H1 (cell line): ENCODE measurements around the gene ASH1L. TPM values are rescaled to one million over a fixed set of nuclear protein-coding genes. Genes with fewer than 3 reads are reported as not detected.

Experiments
- CTCF ChIA-PET: fragments of 300-600 bp; sonication (Branson Sonifier 250); formaldehyde crosslinking; loops from one replicate; lab custom pipeline; 2021; ENCODE audit not compliant: partially characterized antibody; lab: Charles Lee
- POLR2A ChIA-PET: fragments of 300-600 bp; sonication (Branson Sonifier 250); formaldehyde crosslinking; loops from one replicate; lab custom pipeline; 2021; ENCODE audit warnings: inconsistent platforms; ENCODE audit not compliant: partially characterized antibody; lab: Charles Lee
- DNase-seq, 2 experiments: peaks; one replicate each; pipeline versions ENCODE4 v3.0.0 to v3.0.0-alpha.2; 2010 to 2022; ENCODE audit warnings: low spot score in 2 of 2, low read depth in 1 of 2, mixed read lengths in 1 of 2
- FAIRE-seq: peaks from 2 replicates; lab custom pipeline; 2011; peaks lifted over from hg19 to GRCh38; lab: Jason Lieb, UNC
- H2AFZ ChIP-seq: 2 replicates; pipeline ENCODE4 v1.8.1; 2012; ENCODE audit warnings: low read length, inconsistent platforms
- H2AK5ac ChIP-seq: 2 replicates; pipeline ENCODE4 v1.6.1; 2013; ENCODE audit warnings: low read depth, low read length
- H2BK120ac ChIP-seq: replicated peaks from 2 replicates; pipeline ENCODE3; 2013; ENCODE audit warnings: low read depth, low read length, inconsistent platforms
- H2BK12ac ChIP-seq: 2 replicates; pipeline ENCODE4 v1.6.1; 2013; ENCODE audit warnings: low read depth, low read length
- H2BK15ac ChIP-seq: 2 replicates; pipeline ENCODE4 v1.6.1; 2013; ENCODE audit warnings: low read length
- H2BK20ac ChIP-seq: 2 replicates; pipeline ENCODE4 v1.6.1; 2013; ENCODE audit warnings: low read length
- H2BK5ac ChIP-seq: 2 replicates; pipeline ENCODE4 v1.6.1; 2013; ENCODE audit warnings: low read depth, low read length
- H3K14ac ChIP-seq: 2 replicates; pipeline ENCODE4 v1.6.1; 2013; ENCODE audit warnings: inconsistent platforms; ENCODE audit not compliant: insufficient read length
- H3K18ac ChIP-seq: 2 replicates; pipeline ENCODE4 v1.6.1; 2013; ENCODE audit warnings: low read length; ENCODE audit errors: extremely low read depth
- H3K23ac ChIP-seq: 2 replicates; pipeline ENCODE4 v1.6.1; 2013; ENCODE audit warnings: inconsistent platforms; ENCODE audit not compliant: insufficient read length
- H3K23me2 ChIP-seq: 2 replicates; pipeline ENCODE4 v1.6.1; 2013; ENCODE audit warnings: low read depth, low read length
- H3K27ac ChIP-seq: 2 replicates; pipeline ENCODE4 v1.6.1; 2011; ENCODE audit warnings: low read depth, low read length, inconsistent platforms
- H3K27me3 ChIP-seq, 4 experiments: replicated peaks in 1 of 4; 1 replicate in 1 of 4; 2 replicates in 3 of 4; pipeline versions ENCODE4 v1.6.1 to v1.8.1; 2011 to 2013; ENCODE audit warnings: low read length in 3 of 4, mild to moderate bottlenecking in 3 of 4, inconsistent platforms in 2 of 4, mixed read lengths in 2 of 4, moderate library complexity in 1 of 4; ENCODE audit not compliant: control insufficient read depth in 3 of 4, insufficient read depth in 3 of 4; ENCODE audit errors: extremely low read depth in 1 of 4
- H3K36me3 ChIP-seq, 4 experiments: 2 replicates each; pipeline versions ENCODE4 v1.6.1 to v1.8.1; 2011 to 2013; ENCODE audit warnings: mild to moderate bottlenecking in 4 of 4, low read length in 3 of 4, moderate library complexity in 2 of 4, control low read depth in 1 of 4, inconsistent platforms in 1 of 4; ENCODE audit not compliant: insufficient read depth in 4 of 4, control insufficient read depth in 2 of 4
- H3K4ac ChIP-seq: replicated peaks from 2 replicates; pipeline ENCODE3; 2013; ENCODE audit warnings: low read length, low read depth, mixed read lengths, inconsistent platforms; ENCODE audit not compliant: insufficient read length
- H3K4me1 ChIP-seq, 4 experiments: replicated peaks in 1 of 4; 1 replicate in 1 of 4; 2 replicates in 3 of 4; pipeline versions ENCODE4 v1.6.1 to v1.8.1; 2011 to 2013; ENCODE audit warnings: low read length in 3 of 4, inconsistent platforms in 2 of 4, mixed read lengths in 1 of 4; ENCODE audit not compliant: insufficient read depth in 4 of 4, control insufficient read depth in 3 of 4
- H3K4me2 ChIP-seq, 2 experiments: 2 replicates each; pipeline versions ENCODE4 v1.6.1 to v1.8.1; 2011 to 2013; ENCODE audit warnings: low read depth in 2 of 2, low read length in 2 of 2, control low read depth in 1 of 2, inconsistent platforms in 1 of 2, mild to moderate bottlenecking in 1 of 2; ENCODE audit not compliant: insufficient read depth in 1 of 2
- H3K4me3 ChIP-seq, 4 experiments: fragments of 200-600, 300-600 bp in 1 of 4; sonication (generic), shearing (Covaris generic), sonication (Bioruptor Twin) in 1 of 4; 2 replicates each; pipeline versions ENCODE4 v1.5.1 to v1.8.1; 2011 to 2016; ENCODE audit warnings: low read length in 4 of 4, low read depth in 3 of 4, control low read depth in 2 of 4, inconsistent platforms in 2 of 4, mild to moderate bottlenecking in 2 of 4, mixed read lengths in 1 of 4, moderate library complexity in 1 of 4; ENCODE audit not compliant: insufficient read depth in 2 of 4; ENCODE audit errors: extremely low read depth in 1 of 4
- H3K56ac ChIP-seq: replicated peaks from 2 replicates; pipeline ENCODE3; 2013; ENCODE audit warnings: low read depth, mild to moderate bottlenecking, mixed read lengths, low read length, inconsistent platforms; ENCODE audit not compliant: insufficient read length
- H3K79me1 ChIP-seq: 2 replicates; pipeline ENCODE4 v1.6.1; 2013; ENCODE audit warnings: low read depth, low read length, control low read depth
- H3K79me2 ChIP-seq, 2 experiments: 2 replicates each; pipeline versions ENCODE4 v1.6.1 to v1.8.1; 2012 to 2013; ENCODE audit warnings: low read length in 2 of 2, mild to moderate bottlenecking in 2 of 2, inconsistent platforms in 1 of 2; ENCODE audit not compliant: insufficient read depth in 2 of 2, control insufficient read depth in 1 of 2
- H3K9ac ChIP-seq, 4 experiments: replicated peaks in 1 of 4; 1 replicate in 1 of 4; 2 replicates in 3 of 4; pipeline versions ENCODE4 v1.6.1 to v1.8.1; 2011 to 2013; ENCODE audit warnings: low read depth in 3 of 4, low read length in 3 of 4, control low read depth in 2 of 4, mild to moderate bottlenecking in 2 of 4, moderate library complexity in 2 of 4, inconsistent platforms in 1 of 4; ENCODE audit errors: extremely low read depth in 1 of 4
- H3K9me3 ChIP-seq, 2 experiments: 2 replicates each; pipeline versions ENCODE4 v1.6.1 to v1.8.1; 2012 to 2013; ENCODE audit warnings: mild to moderate bottlenecking in 2 of 2, moderate library complexity in 2 of 2, control low read depth in 1 of 2, inconsistent platforms in 1 of 2, low read depth in 1 of 2, low read length in 1 of 2, mixed read lengths in 1 of 2; ENCODE audit not compliant: insufficient read depth in 2 of 2
- H4K20me1 ChIP-seq, 2 experiments: replicated peaks in 1 of 2; 2 replicates each; pipeline versions ENCODE3 to v1.8.1; 2011 to 2013; ENCODE audit warnings: inconsistent platforms in 2 of 2, low read length in 2 of 2, mild to moderate bottlenecking in 1 of 2; ENCODE audit not compliant: insufficient read depth in 2 of 2, control insufficient read depth in 1 of 2
- H4K5ac ChIP-seq: 2 replicates; pipeline ENCODE4 v1.6.1; 2013; ENCODE audit warnings: low read length, low read depth, mixed read lengths, inconsistent platforms; ENCODE audit not compliant: insufficient read length
- H4K8ac ChIP-seq: 2 replicates; pipeline ENCODE4 v1.8.0; 2013; ENCODE audit warnings: mild to moderate bottlenecking, moderate library complexity, low read length, inconsistent platforms; ENCODE audit not compliant: insufficient read depth; ENCODE audit errors: extremely low read depth
- H4K91ac ChIP-seq: replicated peaks from 2 replicates; pipeline ENCODE3; 2013; ENCODE audit warnings: low read length, mixed read lengths, inconsistent platforms; ENCODE audit not compliant: insufficient read length
- BACH1 ChIP-seq: IDR thresholded peaks from 2 replicates; pipeline ENCODE4 v1.6.1; 2012; ENCODE audit warnings: low read length, improper control_type of control experiment
- BRCA1 ChIP-seq: IDR thresholded peaks from 2 replicates; pipeline ENCODE4 v1.6.1; 2012; ENCODE audit warnings: low read depth, low read length, improper control_type of control experiment
- FOSL1 ChIP-seq: IDR thresholded peaks from 2 replicates; pipeline ENCODE4 v1.6.1; 2011; ENCODE audit warnings: mild to moderate bottlenecking, low read depth, low read length, moderate library complexity; ENCODE audit not compliant: insufficient read depth
- HDAC6 ChIP-seq: IDR thresholded peaks from one replicate; pipeline ENCODE4 v1.7.1; 2012; ENCODE audit warnings: low read depth, mild to moderate bottlenecking, inconsistent platforms, low read length, moderate library complexity
- RFX5 ChIP-seq: IDR thresholded peaks from 2 replicates; pipeline ENCODE4 v1.6.1; 2011; ENCODE audit warnings: low read depth, low read length, improper control_type of control experiment, borderline replicate concordance
- RNF2 ChIP-seq: fragments of 200-900, 300-1000 bp; sonication (generic); IDR thresholded peaks from 2 replicates; pipeline ENCODE4 v1.7.1; 2016; ENCODE audit warnings: borderline replicate concordance, low read depth, mild to moderate bottlenecking, antibody characterized with exemption, low read length; ENCODE audit not compliant: poor library complexity, severe bottlenecking; ENCODE audit errors: missing control alignments
- RXRA ChIP-seq: IDR thresholded peaks from 2 replicates; pipeline ENCODE4 v1.6.1; 2011; ENCODE audit warnings: low read depth, mild to moderate bottlenecking, low read length, moderate library complexity; ENCODE audit not compliant: insufficient read depth
- SIRT6 ChIP-seq: IDR thresholded peaks from one replicate; pipeline ENCODE4 v1.7.1; 2012; ENCODE audit warnings: low read length, inconsistent platforms
- SRF ChIP-seq: IDR thresholded peaks from 2 replicates; pipeline ENCODE4 v1.6.1; 2011; ENCODE audit warnings: mild to moderate bottlenecking, low read depth, low read length, moderate library complexity
- TCF12 ChIP-seq: IDR thresholded peaks from 2 replicates; pipeline ENCODE4 v1.6.1; 2011; ENCODE audit warnings: low read depth, mild to moderate bottlenecking, low read length
- WGBS, 2 experiments: shearing (Covaris generic) in 1 of 2; methylation state at CpG; one replicate each; pipeline versions ENCODE4 v1.1.6 to v1.1.7; 2013 to 2015; ENCODE audit warnings: low lambda C conversion rate in 2 of 2, mixed read lengths in 2 of 2, inconsistent platforms in 1 of 2, low coverage in 1 of 2, missing lambda C conversion rate in 1 of 2; ENCODE audit not compliant: insufficient replicate concordance in 2 of 2, insufficient coverage in 1 of 2, insufficient read length in 1 of 2; ENCODE audit errors: extremely low coverage in 1 of 2, missing lambda C conversion rate in 1 of 2; 5-methylcytosine and 5-hydroxymethylcytosine counted together
- polyA plus RNA-seq, 7 experiments: library from polyadenylated mRNA; depleted of rRNA in 3 of 7; stranded (reverse) in 5 of 7; unstranded in 2 of 7; fragments of >200 nt in 5 of 7; fragments of 200-250 nt in 2 of 7; gene quantifications; 1 replicate in 5 of 7; 2 replicates in 1 of 7; 4 replicates in 1 of 7; pipeline versions ENCODE4 v1.2.1 to v1.2.3, GENCODE V29; 2011 to 2013; ENCODE audit warnings: missing spikeins in 2 of 7, mixed read lengths in 2 of 7
- total RNA-seq: library from RNA; stranded (reverse); fragmentation: NEBNext Ultra II Directional; extraction: Animal tissue kit (Norgen Biotek cat#: 25700); gene quantifications from 2 replicates; pipeline ENCODE4 v1.2.1, GENCODE V29; 2021
- TF ChIP-seq, protein P1 (sequence below): IDR thresholded peaks from 2 replicates; pipeline ENCODE4 v1.6.1; 2012; ENCODE audit warnings: inconsistent platforms
- TF ChIP-seq, protein P2 (sequence below): IDR thresholded peaks from 2 replicates; pipeline ENCODE4 v1.6.1; 2012; ENCODE audit warnings: low read length, inconsistent platforms

The ASH1L gene
- total and polyA plus RNA-seq, 2 of the 8 experiments (the other 6 are each of a cell fraction or from before 2014, with no cell fraction given) = 7.5 to 27.6 TPM

DNA sequence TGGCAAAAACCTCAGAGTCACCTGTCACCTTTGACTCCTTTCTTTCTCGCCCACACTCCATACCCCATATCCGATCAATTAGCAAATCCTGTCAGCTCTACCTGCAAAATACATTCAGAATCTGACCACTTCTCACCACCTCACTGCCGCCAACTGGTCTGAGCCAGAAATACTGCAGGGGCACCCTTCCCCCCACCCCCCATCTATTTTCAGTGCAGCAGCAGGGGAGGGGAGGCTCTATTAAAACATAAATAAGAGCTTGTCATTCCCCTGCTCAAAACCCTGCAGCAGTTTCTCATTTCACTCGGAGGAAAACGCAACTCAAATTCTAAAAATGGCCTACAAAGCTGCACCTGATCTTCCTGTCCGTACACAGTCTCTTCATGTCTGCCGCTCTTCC, 265.2 kb downstream of the ASH1L start:
- Histone ChIP-seq H3K79me1 (no peaks in the 10 kb centered on the region), H2BK15ac (0 out of 2 replicates have a peak overlapping the region, but pooled peaks have one; percentile 55), H3K27me3 (peaks cover 0 to 23% (median 14%) of the 10 kb centered on the region in 4 experiments; a peak in 5 of 7 replicates), H3K23me2 (peaks cover 5% of the 10 kb centered on the region; the same call in 1 of the 2 replicates), H2AFZ (no peak overlapping the region), H3K27ac (no peak overlapping the region), H3K14ac (no peak overlapping the region), H2BK12ac (peak overlapping the region; percentile 29; the same call in 1 of the 2 replicates), H3K4me2 (no peak overlapping the region; a peak in 1 of 4 replicates), H4K91ac (no peak overlapping the region), H3K79me2 (no peaks in the 10 kb centered on the region), H4K5ac (no peak overlapping the region), H2AK5ac (no peak overlapping the region), H3K36me3 (no peaks in the 10 kb centered on the region), H2BK20ac (no peak overlapping the region), H4K8ac (no peak overlapping the region), H3K23ac (no peak overlapping the region), H4K20me1 (no peaks in the 10 kb centered on the region), H3K9ac (no peak overlapping the region), H3K4ac (no peak overlapping the region), H3K4me1 (peaks cover 3 to 23% (median 10%) of the 10 kb centered on the region in 4 experiments; a peak in 6 of 7 replicates), H2BK5ac (no peak overlapping the region), H3K4me3 (no peak overlapping the region), H3K9me3 (no peaks in the 10 kb centered on the region), H3K18ac (no peak overlapping the region; the same call in 1 of the 2 replicates), H3K56ac (no peak overlapping the region), H2BK120ac (no peak overlapping the region)
- no peak for FAIRE-seq
- ChIA-PET CTCF (interaction anchor here (0.7 to 5.3 kb wide), 7 partner anchors 9 to 47 kb away, joined by 3 to 29 read pairs (median 4); partner anchors contain the start of genes FDPS and SCAMP3), POLR2A (interaction anchor here (1.2 to 1.9 kb wide), 4 partner anchors 11 to 25 kb away, joined by 3 to 6 read pairs (median 4); partner anchors contain the start of gene FDPS)
- WGBS, 2 experiments = 83% methylated on average over 7 of the region's 7 CpGs; no CpG with 5 or more reads in 1 of the 2 experiments
- no peak for DNase-seq
- TF ChIP-seq, protein P1, sequence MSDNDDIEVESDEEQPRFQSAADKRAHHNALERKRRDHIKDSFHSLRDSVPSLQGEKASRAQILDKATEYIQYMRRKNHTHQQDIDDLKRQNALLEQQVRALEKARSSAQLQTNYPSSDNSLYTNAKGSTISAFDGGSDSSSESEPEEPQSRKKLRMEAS = no peak
- TF ChIP-seq RFX5 (no peak), SIRT6 (no peak), TCF12 (no peak), BACH1 (no peak), RNF2 (no peak), BRCA1 (no peak), RXRA (no peak), FOSL1 (no peak), SRF (no peak), HDAC6 (no peak)
- TF ChIP-seq, protein P2, sequence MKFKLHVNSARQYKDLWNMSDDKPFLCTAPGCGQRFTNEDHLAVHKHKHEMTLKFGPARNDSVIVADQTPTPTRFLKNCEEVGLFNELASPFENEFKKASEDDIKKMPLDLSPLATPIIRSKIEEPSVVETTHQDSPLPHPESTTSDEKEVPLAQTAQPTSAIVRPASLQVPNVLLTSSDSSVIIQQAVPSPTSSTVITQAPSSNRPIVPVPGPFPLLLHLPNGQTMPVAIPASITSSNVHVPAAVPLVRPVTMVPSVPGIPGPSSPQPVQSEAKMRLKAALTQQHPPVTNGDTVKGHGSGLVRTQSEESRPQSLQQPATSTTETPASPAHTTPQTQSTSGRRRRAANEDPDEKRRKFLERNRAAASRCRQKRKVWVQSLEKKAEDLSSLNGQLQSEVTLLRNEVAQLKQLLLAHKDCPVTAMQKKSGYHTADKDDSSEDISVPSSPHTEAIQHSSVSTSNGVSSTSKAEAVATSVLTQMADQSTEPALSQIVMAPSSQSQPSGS = no peak
